Activated gamma-delta T cell (primary cell): ENCODE data around the gene CIB4.

Experiments
- DNase-seq: peaks from one replicate; lab custom pipeline; 2025; lab: John Stamatoyannopoulos, UW

Gene CIB4

GRCh38 chr2:26621469-26622199 lies 19.5 kb downstream of the CIB4 start:
- DNase-seq, result no peak

GRCh38 chr2:26620031-26620605 lies 21.0 kb downstream of the CIB4 start:
- no peak for DNase-seq

GRCh38 chr2:26619521-26619951 lies 21.6 kb downstream of the CIB4 start:
- DNase-seq, result no peak

- no peak for DNase-seq
Measured at GRCh38 chr2:26619096-26619495, 22.1 kb downstream of the CIB4 start.

GRCh38 chr2:26618611-26619010 lies 22.6 kb downstream of the CIB4 start:
- DNase-seq, result no peak

GRCh38 chr2:26617588-26618083 lies 23.5 kb downstream of the CIB4 start:
- no peak for DNase-seq

GRCh38 chr2:26616706-26617587 lies 24.2 kb downstream of the CIB4 start:
- no peak for DNase-seq

GRCh38 chr2:26615860-26616705 lies 25.1 kb downstream of the CIB4 start:
- no peak for DNase-seq

- no peak for DNase-seq
Measured at GRCh38 chr2:26615336-26615859, 25.8 kb downstream of the CIB4 start.

- DNase-seq, result no peak
Measured at GRCh38 chr2:26614216-26615138, 26.7 kb downstream of the CIB4 start.

- no peak for DNase-seq
Measured at GRCh38 chr2:26613241-26614215, 27.6 kb downstream of the CIB4 start.

GRCh38 chr2:26612522-26613240 lies 28.5 kb downstream of the CIB4 start:
- no peak for DNase-seq

GRCh38 chr2:26612034-26612433 lies 29.1 kb downstream of the CIB4 start:
- DNase-seq, result no peak

- no peak for DNase-seq
Measured at GRCh38 chr2:26610504-26611335, 30.4 kb downstream of the CIB4 start.

- DNase-seq, result no peak
Measured at GRCh38 chr2:26609839-26610277, 31.3 kb downstream of the CIB4 start.

- DNase-seq, result no peak
Measured at GRCh38 chr2:26609205-26609631, 31.9 kb downstream of the CIB4 start.

- no peak for DNase-seq
Measured at GRCh38 chr2:26608557-26608956, 32.6 kb downstream of the CIB4 start.
